IMR-90 (cell line): ENCODE results near the gene RIPOR3.

Experiments used
- BHLHE40 ChIP-seq: fragments of 150-350 bp; IDR thresholded peaks from 2 replicates; pipeline ENCODE4 v1.6.1; 2016; ENCODE audit warnings: mild to moderate bottlenecking, low read depth, low read length
- CEBPB ChIP-seq: IDR thresholded peaks from 2 replicates; pipeline ENCODE4 v1.6.1; 2012; ENCODE audit warnings: low read depth, low read length, improper control_type of control experiment
- CHD1 ChIP-seq: IDR thresholded peaks from 2 replicates; pipeline ENCODE4 v1.6.1; 2012; ENCODE audit warnings: low read depth, low read length, improper control_type of control experiment
- CTCF ChIP-seq: conservative IDR thresholded peaks from 2 replicates; pipeline ENCODE4 v1.5.1; 2012; ENCODE audit warnings: mild to moderate bottlenecking, low read depth, low read length, improper control_type of control experiment
- MAFK ChIP-seq: IDR thresholded peaks from 2 replicates; pipeline ENCODE4 v1.6.1; 2012; ENCODE audit warnings: low read depth, low read length, improper control_type of control experiment
- MXI1 ChIP-seq: IDR thresholded peaks from 2 replicates; pipeline ENCODE4 v1.6.1; 2012; ENCODE audit warnings: low read depth, mild to moderate bottlenecking, low read length, moderate library complexity, borderline replicate concordance
- POLR2A ChIP-seq: IDR thresholded peaks from 2 replicates; pipeline ENCODE4 v1.6.1; 2012; ENCODE audit warnings: mild to moderate bottlenecking, low read depth, low read length
- RAD21 ChIP-seq: IDR thresholded peaks from 2 replicates; pipeline ENCODE4 v1.6.1; 2012; ENCODE audit warnings: low read length, improper control_type of control experiment
- RCOR1 ChIP-seq: IDR thresholded peaks from 2 replicates; pipeline ENCODE4 v1.6.1; 2012; ENCODE audit warnings: mild to moderate bottlenecking, low read length, improper control_type of control experiment; ENCODE audit not compliant: insufficient replicate concordance
- RFX5 ChIP-seq: IDR thresholded peaks from 2 replicates; pipeline ENCODE4 v1.8.0; 2012; ENCODE audit warnings: low read depth, mild to moderate bottlenecking, low read length, moderate library complexity

DNA sequence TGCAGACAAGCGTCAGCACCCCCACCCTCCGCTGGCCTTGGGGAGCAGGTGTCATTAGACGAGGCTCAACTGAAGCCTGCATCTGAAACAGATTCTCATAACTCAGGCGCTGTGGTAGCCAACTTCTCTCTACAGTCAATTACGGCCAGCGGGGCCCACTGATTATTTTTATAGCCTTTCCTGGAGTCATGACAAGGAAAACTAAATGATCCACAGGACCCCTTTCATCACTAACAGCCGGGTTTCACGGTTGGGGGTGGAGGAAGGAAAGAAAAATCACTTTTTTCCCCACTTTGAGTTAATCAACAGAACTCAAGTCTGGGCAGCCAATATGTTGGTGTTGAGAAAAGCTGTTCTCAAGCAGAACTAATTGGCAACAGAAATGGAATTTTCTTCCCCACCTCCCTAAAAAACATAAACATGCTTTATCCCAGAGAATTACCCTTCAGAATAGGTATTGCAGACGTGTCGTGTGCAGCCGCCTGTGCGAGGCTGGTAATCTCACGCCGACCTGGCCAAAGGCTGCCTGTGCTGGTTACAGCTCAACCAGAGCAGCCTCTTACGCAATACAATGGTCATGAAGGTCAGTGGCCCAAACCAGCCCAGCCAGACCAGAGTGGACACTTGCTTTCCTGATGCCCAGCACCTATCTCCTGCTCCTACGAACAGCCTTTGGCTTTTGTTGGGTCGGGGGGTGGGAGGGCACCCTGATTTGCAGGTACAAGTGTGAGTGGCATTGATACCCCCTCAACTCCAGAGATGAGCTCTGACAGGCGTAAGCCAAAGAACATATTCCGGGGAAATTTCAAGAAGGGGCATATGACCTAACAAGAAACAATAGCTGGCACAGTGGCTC is 11.0 kb downstream of the RIPOR3 start:
- TF ChIP-seq POLR2A (no peak), BHLHE40 (no peak), CTCF (no peak), RFX5 (no peak), MXI1 (no peak), MAFK (no peak), RAD21 (no peak), CEBPB (peak; percentile 97), RCOR1 (no peak), CHD1 (no peak)
